ENCODE results near the gene SH3BP5.

Gene SH3BP5

DNA sequence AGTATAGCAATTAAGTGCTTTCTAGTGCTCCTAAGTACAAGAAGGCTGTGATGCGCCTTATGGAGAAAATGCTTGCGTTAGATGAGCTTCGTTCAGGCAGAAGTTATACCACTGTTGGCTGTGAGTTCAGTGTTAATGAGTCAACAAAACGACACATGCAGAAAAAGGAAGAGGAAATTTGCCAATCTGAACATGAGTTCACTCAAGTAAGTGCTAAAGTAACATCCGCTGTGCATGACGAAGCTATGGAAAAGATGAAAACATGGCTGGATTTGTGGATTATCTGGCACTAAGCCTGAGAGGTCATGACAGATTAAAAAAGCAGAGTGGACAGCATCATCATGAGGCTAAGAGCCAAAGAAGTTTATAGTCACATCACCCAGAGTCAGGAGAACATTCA, 36.9 kb downstream of the SH3BP5 start:
- no peak for DNase-seq

DNA sequence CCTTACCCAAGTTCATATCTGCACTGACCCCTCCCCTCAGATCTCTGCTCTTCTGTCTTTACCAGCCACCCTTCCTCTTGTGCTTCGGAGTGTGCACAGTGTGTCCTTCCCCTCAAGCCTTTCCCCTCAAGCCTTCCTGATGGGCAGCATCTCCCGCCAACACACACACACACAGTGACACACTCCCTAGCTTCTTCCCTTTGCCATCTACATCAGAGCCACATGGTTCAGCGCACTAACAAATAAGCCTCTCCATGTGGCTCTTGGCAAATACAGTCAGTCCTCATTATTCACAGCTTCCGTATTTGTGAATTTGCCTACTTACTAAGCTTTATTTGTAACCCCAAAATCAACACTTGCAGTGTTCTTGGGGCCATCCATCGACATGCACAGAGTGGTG, 37.5 kb downstream of the SH3BP5 start:
- no peak for DNase-seq

DNA sequence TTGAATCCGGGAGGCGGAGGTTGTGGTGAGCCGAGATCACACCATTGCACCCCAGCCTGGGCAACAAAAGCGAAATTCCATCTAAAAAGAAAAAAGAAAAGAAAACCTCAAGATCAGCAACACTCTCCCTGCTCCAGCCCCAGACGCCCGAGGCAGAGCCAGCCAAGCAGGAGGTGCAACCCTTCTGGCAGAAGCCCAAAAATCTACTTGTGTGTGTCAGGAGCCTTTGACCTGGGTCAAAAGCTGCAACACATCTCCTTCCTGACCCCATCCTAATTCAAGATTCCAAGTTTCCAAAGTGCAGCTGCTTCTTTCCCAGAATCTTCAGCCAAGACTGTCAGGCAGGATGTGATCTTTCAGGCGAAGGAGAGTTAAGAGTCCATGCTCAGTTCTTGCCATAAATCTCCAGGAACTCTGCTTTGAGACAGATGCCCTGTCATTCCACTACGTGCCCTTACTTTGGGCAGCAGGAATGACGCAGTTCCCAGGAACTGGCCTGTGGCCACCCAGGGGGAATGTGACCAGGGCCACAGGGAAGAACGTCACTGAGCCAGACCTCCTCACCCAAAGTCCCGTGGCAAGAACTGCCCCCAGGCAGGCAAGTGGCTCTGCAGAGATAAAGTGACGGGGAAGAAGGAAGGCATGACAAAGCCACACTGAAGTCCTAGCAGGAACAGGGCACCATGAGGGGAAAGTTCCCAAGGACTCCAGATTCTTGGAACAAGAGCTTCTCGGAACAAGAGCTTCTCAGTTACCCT, 39.4 kb downstream of the SH3BP5 start:
- no peak for DNase-seq

DNA sequence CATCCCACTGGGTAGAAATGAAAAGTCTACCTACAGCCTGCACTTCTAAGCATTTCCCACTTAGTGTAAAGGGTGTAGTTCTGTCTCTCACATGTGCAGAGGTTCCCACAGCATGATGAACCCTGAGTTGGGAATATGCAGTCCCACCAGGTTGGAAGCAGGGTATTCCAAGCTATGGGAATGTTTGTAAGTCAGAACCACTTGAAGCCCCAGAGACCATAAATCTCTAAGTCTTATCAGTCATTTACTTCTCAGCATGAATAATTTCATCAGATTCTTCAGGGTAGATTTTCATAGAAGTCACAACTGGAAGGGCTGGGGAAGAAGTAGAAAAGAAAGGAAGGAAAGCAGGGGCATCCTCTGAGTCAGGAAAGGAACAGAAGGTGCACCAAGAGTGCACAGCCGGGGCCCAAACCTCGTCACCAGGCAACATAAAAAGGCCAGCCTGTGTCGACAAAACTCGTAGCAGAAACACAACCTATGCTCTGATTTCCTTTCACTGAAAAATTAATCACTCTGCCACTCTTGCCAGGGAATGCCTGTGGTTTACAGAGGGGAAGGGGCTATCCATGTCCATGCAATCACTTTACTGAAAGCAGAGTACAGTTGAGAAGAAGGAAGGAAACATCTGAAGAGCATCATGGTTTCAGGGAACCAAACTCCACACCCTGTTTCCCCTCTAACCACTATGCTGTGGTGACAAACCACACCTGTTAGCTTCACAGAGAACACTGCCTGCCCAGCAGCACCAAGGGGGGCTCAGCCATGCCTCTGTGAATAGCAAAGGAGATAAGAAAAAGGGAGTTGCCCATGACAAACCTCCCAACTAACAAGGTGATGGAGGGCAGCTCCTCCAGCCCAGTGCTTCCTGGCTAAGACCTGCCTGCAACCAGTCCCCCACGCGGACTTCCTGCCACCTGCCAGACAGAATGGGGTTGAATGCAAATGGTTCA, 40.5 kb downstream of the SH3BP5 start:
- no peak for DNase-seq

DNA sequence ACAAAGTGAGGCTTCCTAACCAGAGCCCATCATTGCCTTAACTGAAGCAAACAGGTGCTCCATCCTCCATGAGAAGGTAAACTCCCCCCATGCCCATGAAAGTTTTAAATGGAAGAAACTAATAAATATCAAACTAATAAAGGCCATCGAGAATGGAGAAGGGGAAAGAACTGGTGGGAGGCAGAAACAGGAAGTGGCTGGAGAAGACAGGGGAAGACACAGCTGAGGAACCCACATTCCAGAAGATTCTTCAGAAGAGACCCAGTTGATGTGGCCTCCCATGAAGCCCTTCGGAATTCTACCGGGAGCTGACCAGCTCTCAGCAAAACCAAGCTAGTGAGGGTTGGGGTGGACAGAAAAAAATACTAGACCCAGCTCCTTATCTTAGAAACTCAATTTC, 41.6 kb downstream of the SH3BP5 start:
- DNase-seq = no peak

DNA sequence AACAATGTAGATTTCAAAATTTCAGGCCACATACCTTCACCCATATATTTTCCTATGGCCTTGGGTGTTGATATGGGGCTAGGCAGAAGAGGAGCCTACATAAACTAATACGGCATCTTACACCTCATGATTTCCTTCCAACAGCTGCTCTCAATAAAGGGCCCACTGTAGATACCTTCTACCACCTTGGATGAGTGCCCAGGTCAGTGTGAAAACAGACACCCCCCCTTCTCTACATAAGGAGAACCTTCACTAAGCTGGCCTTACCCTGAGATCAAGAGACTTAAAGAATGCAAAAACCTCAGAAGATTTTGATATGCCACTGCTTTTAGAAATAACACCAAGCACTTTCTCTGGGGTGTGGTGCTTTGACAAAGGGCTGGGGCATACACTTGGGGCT, 42.7 kb downstream of the SH3BP5 start:
- no peak for DNase-seq

DNA sequence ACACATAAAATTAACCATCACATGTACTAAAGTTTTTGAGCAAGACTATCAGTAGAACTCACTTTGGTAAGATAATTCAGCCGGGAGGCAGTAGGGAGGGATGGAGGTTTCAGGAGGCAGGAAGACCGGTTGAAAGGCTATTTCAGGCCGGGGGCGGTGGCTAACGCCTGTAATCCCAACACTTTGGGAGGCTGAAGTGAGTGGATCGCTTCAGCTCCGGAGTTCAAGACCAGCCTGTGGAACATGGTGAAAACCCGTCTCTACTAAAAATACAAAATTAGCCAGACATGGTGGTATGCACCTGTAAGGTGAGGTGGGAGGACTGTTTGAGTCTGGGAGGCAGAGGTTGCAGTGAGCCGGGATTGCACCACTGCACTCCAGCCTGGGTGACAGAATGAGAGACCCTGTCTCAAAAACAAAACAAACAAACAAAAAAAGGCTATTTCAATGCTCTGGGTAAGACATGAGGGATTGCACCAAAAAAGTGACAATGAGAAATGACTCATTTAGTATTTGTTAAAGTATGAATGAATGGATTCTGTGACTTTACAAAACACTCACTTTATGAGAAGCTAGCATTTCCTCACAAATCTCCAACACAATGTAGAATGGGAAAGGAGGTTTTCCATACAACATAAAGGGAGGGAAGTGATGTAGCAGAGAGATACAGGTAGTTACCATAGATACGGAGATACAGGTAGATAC, 43.9 kb downstream of the SH3BP5 start:
- no peak for DNase-seq

DNA sequence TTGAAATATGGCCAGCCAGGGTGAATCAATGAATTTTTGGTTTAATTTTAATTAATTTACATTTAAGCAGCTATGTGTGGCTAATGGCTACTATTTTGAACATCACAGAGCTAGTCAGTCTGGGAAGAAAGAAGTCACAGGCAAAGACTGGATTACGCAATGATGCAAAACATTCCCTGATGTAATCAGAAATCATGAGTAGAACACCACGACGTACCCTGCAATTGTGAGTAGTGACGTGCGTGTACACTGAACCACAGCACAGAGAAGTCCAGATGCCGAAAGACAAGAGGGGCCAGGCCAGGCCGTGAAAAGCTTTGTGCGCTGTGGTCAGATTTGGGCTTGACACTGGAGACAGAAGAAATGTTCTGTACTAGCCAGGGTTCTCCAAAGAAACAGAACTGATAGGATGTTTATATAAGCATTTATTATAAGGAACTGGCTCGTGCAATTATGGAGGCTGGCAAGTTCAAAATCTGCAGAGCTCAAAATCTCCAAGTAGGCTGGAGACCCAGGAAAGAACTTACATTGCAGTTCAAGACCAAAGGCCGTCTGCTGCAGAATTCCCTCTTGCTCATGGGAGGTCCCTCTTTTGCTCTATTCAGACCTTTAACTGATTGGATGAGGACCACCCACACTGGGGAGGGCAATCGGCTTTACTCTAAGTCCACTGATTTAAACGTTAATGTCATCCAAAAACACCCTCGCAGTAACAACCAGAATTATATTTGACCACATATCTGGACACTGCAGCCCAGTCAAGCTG, 44.6 kb downstream of the SH3BP5 start:
- no peak for DNase-seq

DNA sequence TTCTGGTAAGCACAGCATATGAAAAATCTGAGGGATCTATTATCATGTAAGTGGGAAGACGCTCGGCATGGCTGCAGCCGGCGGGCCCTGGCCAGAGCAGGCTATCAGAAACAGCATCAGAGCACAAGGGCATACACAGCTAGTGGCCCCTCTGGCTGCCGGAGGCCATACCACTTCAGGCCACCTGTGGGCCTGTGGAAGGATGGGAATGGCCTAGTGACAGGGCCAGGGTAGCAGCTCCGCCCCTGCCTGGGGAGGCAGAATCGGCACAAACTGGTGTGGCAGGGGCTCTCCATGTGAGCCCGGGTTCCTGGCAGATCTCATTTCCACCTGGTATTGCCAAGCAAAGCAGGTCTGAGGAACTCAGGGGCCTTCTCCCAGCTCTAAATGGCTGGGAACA, 46.4 kb downstream of the SH3BP5 start:
- DNase-seq = no peak

DNA sequence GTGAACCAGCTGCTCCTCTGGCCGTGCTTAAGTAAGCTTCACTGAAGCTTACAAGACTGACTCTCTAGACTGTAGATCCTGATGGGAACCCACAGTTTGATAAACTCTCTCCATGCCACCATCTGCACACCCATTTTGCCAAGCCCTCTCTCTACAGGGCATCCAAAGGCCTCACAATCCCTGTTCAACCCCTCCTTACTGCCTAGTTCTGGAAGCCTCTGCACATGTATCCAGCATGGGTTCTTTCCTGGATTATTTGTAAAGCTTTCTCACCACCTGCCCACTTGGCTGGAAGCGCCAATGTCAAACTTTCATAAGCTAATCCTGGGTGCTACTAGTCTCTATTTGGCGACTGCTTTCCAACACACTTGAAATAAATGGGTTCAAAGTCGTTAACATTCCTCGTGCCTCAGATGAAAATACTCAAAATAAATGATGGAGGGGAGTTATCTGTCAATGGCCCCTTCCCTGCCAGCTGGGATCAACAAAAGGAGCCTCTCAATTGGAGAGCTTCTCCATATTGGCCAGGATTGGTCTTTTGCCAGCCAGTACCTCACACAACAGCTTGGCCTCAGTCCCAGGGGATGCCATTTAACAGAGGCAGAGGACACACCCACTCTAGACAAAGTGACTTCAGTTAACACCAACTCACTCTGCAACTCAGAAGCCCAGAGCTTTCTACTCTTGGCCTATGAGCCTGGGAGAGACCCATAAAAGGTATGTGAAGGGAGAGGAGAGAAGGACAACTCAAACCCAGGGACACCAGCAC, 48.1 kb downstream of the SH3BP5 start:
- peak; percentile 96 for DNase-seq

DNA sequence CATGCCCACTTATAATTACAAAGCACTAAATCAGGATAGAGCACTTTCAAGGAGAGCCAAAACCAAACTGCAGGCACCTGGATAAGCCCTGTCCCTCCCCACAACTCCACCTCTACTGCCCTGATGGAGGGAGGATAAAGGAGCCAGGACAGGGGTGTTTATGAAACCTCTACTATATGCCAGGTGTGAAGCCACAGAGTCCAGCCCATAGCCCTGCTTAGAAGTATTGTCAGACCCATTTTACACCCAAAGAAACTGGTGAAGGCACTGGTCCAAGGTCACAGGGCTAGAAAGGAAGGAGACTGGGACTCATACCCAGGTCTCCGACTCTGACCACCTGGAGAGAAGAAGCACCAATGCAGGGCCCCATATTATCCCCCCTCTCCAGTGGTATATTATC, 48.7 kb downstream of the SH3BP5 start:
- DNase-seq = no peak

DNA sequence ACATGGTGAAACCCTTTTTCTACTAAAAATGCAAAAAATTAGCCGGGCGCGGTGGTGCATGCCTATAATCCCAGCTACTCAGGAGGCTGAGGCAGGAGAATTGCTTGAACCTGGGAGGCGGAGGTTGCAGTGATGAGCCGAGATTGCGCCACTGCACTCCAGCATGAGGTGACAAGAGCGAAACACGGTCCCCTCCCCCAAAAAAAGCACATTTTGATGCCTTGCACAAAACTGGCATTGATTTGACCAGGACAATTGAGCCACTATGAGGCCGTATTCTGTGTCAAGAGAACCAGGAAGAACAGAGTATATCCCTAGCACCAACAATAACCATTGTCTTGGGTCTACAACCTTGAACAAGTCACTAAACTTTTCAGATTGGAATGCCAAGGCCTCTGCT, 50.6 kb downstream of the SH3BP5 start:
- no peak for DNase-seq

DNA sequence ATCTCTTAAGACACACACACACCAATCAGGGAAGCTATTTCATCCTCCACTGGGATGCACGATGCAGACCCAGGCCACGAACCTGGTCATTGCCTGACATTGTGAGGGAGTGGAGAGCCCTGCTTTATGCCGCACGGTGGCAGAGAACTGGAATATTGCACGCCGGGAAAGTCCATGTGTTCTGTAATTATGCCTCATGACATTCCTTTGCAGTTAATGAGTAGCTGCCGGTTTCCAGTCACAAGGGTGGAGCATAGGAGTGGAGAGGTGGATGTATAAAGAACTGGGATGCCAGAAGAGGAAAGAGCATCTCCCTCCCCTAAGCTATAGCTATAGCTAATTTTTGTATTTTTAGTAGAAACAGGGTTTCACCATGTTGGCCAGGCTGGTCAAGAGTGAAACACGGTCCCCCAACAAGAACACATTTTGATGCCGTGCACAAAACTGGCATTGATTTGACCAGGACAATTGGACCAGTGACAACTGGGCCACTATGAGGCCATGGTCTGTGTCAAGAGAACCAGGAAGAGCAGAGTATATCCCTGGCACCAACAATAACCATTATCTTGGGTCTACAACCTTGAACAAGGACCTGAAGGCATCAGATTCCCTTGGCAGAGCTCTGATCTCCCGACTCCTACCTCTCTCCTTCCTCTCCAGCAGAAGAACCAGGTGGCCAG, 51.4 kb downstream of the SH3BP5 start:
- no peak for DNase-seq

DNA sequence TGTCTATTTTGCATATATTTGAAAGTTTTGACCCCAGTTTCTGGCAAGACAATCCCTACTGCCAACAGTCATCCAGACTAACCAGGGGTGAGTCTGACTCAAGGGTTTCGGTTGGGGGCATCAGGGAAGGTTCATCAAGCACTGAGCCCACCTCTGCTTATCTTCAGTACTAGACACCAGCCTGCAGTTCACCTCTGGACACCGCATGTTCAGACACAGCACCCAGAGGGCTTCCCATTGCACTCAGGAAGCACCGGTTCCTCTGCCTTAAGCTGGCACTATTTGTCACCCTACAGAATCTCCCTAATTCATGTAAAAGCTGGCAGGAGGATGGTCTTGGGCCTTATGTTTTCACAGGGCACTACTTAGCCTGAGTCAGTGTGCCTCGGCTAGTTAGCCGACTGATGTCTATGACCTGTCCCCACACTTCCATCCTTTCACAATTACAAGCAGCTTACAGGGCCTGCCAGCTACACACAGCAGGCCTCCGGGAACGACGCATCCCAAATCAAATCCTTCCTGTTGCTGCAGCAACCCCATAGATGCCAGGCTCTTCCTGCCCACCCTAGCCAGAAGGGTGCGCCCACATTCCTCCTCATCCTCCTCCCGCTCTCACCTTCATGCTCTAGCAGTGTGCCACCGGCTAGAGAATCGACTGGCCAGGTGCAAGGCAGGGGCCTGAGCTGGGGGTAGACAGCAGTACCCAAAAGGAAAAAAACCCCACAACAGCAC, 52.5 kb downstream of the SH3BP5 start:
- DNase-seq = no peak

DNA sequence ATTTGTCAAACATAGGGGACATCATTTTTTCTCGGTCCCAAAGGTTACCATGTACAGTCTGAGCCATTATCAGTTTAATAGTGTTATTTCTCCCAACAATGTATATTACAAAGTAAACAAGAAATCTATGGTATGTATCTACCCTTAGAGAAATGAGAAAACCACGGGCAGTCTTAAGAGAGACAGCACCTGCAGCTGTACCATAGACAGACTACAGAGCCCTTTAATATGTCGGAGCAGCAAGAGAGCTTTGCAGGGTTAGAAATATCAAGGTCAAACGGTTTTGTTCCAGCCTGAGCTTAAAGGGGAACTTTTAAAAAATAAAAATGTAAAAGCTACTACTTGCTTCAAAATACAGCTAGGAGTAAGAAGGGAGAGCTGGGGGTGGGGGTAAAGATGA, 53.2 kb downstream of the SH3BP5 start:
- DNase-seq = no peak

DNA sequence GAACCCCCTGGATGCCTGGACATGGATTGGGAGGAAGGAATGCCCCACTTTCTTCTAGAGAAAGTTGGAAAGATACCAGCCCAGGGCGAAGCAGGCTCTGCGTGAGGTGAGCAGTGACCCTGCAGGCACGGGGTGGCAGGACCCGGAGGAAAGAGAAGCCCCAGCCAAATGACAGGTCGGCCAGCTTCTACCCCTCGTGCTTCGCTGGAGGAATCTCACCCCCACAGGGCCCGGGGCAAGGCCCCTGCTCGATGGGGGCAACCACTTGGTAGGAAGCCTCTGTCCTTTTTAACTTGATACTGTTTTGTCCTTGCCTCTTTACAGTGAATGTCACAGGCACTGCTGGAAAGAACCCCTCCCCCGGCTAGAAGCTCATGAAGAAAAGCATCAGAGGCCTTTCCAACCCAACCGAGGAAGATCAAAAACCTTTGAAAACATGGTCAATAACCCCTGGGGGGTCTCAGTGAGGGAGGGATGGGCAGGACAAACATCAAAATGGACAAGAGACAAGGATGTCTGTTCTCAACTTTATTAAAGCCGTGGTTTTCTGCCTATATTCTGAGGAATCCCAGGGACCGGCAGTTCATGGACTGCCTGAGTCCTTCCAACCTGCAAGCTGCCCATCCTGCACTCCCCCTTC, 54.4 kb downstream of the SH3BP5 start:
- DNase-seq = no peak

DNA sequence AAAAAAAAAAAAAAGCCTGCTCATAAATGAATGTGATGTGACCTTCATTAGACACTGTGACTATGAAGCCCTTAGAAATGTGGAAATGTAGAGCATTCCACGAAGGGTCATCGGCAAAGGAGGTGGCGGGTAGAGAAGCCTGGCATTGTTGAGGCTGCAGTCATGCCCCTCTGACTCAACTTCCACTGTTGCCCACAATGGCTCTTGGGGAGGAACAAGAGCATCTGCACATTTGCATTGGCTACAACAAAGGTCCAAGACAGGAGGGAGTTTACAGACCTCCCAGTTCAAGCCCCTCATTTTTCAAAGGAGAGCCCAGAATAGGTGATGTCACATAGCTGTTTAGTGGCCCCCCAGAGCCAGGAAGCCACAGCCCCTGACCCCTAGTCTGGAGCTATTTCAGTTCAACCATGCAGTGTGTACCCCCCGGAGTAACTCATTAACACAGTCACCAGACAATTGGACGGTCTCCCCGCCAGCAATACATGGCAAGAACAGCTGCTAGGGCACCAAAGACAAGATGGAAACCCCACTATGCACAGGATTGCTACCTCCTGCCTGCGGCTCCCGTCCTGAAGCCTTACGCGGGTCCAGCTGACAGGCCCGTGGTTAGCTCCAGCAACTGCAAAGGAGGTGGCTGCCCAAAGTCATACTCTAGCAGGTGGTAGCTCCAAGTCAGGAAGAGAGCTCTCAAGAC, 56.2 kb downstream of the SH3BP5 start:
- no peak for DNase-seq

DNA sequence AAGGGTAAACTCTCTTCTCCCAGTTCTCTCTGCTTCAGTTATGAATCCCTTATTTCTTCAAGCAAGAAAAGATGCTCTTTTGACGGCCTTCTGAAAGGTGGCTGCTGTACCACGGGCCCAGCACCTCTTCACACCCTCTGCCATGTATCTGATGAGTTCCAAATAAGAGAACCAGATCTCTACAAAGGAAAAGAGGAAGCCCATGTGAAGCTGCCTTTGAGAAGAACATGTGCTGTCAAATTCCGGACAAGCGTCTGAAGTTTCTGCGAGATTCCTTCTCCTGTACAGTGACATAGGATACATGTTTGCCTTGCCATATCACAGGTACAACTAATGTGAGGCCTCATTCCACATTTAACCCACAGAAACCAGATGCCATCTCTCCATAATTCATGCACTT, 59.2 kb downstream of the SH3BP5 start:
- DNase-seq = no peak

DNA sequence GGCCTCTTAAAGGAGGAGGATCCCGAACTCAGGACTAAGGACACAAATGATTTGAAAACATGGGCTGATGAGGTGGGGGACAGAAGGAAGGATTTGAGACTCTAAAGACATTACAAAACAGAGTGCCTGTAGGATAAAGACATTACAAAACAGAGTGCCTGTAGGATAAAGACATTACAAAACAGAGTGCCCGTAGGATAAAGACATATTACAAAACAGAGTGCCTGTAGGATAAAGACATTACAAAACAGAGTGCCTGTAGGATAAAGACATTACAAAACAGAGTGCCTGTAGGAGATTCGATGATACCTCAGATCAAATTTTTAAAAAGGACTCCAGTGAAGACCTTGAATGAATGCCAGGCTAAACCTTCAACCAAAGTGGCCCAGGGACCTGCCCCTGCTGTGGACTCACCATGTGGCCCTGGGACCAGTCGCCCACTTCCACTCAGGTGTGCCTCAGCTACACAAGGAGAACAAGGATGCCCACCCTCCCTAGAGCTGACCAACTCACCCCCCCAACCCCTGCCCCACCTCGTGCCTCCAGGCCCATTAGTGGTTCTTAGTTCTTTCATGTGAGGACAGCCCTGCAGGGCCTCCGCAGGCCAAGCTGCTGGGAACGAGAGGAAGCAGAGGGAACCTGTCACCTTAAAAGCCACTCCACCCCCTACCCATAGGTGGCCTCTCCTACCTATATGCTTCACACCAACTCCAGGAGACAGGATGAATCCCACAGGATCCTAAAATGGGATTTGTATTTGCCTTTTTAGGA, 59.8 kb downstream of the SH3BP5 start:
- DNase-seq = no peak
